Measurements from ENCODE around the gene FAM181A.

Gene FAM181A

GRCh38 chr14:93926873-93927799 is at the start of gene FAM181A:
Gene FAM181A, plus strand, starts transcription at chr14:93927344. Its CDS starts 942 bp downstream, at chr14:93928286.
- in situ Hi-C loops (cut with MboI; ENCODE audit: low pct_unique_long_range_greater_than_20kb, low sequenced_read_pairs, unreplicated experiment): no loop called here

DNA sequence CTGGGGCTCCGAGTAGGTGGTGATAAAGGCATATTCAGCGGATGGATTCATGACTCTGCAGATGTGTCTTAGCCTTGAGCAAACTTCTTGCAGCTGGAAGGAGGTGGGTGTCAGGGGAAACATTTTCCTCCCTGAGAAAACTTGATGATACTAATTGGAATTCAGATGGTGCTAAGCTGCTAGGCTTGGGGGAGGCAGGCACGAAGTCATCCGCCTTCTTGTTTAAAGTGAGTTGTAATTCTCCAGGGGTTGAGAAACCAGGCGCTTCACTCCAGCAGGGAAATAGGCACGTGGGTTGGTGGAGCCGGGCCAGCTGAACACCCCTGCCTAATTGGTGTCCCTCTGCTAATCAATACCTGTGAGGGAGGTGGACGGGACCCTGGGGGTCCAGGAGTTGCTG is 48.9 kb upstream of the FAM181A start:
- no peak for DNase-seq (ENCODE audit: low spot score)
- in situ Hi-C loops (cut with MboI; ENCODE audit: low pct_unique_long_range_greater_than_20kb, low sequenced_read_pairs, unreplicated experiment): no loop called here
- TF ChIP-seq, protein P1, sequence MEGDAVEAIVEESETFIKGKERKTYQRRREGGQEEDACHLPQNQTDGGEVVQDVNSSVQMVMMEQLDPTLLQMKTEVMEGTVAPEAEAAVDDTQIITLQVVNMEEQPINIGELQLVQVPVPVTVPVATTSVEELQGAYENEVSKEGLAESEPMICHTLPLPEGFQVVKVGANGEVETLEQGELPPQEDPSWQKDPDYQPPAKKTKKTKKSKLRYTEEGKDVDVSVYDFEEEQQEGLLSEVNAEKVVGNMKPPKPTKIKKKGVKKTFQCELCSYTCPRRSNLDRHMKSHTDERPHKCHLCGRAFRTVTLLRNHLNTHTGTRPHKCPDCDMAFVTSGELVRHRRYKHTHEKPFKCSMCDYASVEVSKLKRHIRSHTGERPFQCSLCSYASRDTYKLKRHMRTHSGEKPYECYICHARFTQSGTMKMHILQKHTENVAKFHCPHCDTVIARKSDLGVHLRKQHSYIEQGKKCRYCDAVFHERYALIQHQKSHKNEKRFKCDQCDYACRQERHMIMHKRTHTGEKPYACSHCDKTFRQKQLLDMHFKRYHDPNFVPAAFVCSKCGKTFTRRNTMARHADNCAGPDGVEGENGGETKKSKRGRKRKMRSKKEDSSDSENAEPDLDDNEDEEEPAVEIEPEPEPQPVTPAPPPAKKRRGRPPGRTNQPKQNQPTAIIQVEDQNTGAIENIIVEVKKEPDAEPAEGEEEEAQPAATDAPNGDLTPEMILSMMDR (IDR thresholded peaks at IDR 0.05; ENCODE audit: extremely low read depth, insufficient read depth, missing control alignments): no peak

More at GRCh38 chr14:93926873-93927799, at the start of gene FAM181A:
- DNase-seq (ENCODE audit: low spot score): no peak
- TF ChIP-seq, protein P1 (IDR thresholded peaks at IDR 0.05; ENCODE audit: extremely low read depth, insufficient read depth, missing control alignments): no peak

- no peak for DNase-seq (ENCODE audit: low spot score)
- in situ Hi-C loops (cut with MboI; ENCODE audit: low pct_unique_long_range_greater_than_20kb, low sequenced_read_pairs, unreplicated experiment): no loop called here
- TF ChIP-seq, protein P1 (IDR thresholded peaks at IDR 0.05; ENCODE audit: extremely low read depth, insufficient read depth, missing control alignments): no peak
These were observed 48.3 kb upstream of the FAM181A start for GRCh38 chr14:93878871-93879270.

DNA sequence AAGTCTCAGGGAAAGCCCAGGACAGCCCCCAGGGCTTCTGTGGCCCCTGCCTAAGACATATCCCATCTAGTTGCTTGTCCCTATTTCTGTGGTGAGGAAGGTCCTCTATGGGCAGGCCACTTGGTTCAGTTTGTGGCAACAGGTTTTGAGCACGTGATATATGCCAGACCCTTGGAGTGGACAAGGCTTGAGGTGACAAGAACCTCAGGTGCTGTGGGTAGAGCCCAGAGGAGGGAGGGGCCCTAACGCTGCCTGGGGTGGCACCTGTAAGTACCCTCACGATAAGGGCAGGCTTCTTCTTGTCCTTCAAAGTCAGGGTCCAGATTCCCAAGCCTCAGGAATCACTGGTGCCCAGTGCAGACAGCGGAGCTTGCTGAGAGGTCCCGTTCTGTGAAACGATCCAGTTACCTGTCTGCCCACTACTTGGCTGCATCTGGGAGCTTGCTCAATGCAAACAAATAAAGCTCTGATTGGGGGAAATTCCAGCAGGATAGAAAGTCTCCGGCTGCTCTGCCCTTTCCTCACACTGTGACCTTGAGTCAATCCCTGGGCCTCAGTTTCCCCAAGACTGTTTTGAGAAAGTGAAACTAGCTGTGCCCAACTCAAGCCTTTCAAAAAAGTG is 47.7 kb upstream of the FAM181A start:
- DNase-seq (ENCODE audit: low spot score): no peak
- TF ChIP-seq, protein P1 (IDR thresholded peaks at IDR 0.05; ENCODE audit: extremely low read depth, insufficient read depth, missing control alignments): no peak
- in situ Hi-C loops (cut with MboI; ENCODE audit: low pct_unique_long_range_greater_than_20kb, low sequenced_read_pairs, unreplicated experiment): no loop called here

GRCh38 chr14:93880021-93880820 is 46.9 kb upstream of the FAM181A start:
- no peak for DNase-seq (ENCODE audit: low spot score)
- in situ Hi-C loops (cut with MboI; ENCODE audit: low pct_unique_long_range_greater_than_20kb, low sequenced_read_pairs, unreplicated experiment): no loop called here
- TF ChIP-seq, protein P1 (IDR thresholded peaks at IDR 0.05; ENCODE audit: extremely low read depth, insufficient read depth, missing control alignments): no peak

- in situ Hi-C loops (cut with MboI; ENCODE audit: low pct_unique_long_range_greater_than_20kb, low sequenced_read_pairs, unreplicated experiment): no loop called here
These were observed 42.2 kb upstream of the FAM181A start for GRCh38 chr14:93884950-93885349.

More at GRCh38 chr14:93884950-93885349, 42.2 kb upstream of the FAM181A start:
- DNase-seq (ENCODE audit: low spot score): no peak
- TF ChIP-seq, protein P1 (IDR thresholded peaks at IDR 0.05; ENCODE audit: extremely low read depth, insufficient read depth, missing control alignments): no peak
